Activated CD8-positive, alpha-beta T cell treated with anti-CD3 and anti-CD28 coated beads for 36 hours (primary cell): Measurements from ENCODE around the gene RAB6D. TPM values are rescaled to one million over a fixed set of nuclear protein-coding genes. Genes with fewer than 3 reads are reported as not detected.
A peak's percentile ranks its signal among the peaks of the same experiment; 100 is the strongest.
"Not testable (repeated sequence)": the region's sequence is repeated elsewhere in the genome, so short reads cannot be mapped to it uniquely, and the experiment has no call there.

Experiments
- ATAC-seq: fragments of 200-7000 bp; cut with Tn5 transposase; one replicate; pipeline ENCODE4 v1.10.0; 2021; ENCODE audit warnings: mild to moderate bottlenecking, moderate library complexity
- CTCF ChIA-PET: fragments of 350-600 bp; sonication (Branson Sonifier 250); formaldehyde crosslinking; loops from one replicate; lab custom pipeline; 2021; ENCODE audit warnings: antibody characterized with exemption; lab: Charles Lee
- POLR2A ChIA-PET: fragments of 350-600 bp; sonication (Branson Sonifier 250); formaldehyde crosslinking; loops from one replicate; lab custom pipeline; 2021; ENCODE audit warnings: antibody characterized with exemption; lab: Charles Lee
- DNase-seq: peaks from one replicate; pipeline ENCODE4 v3.0.0-alpha.2; 2020
- H3K27ac Mint-ChIP-seq: one replicate; pipeline ENCODE4 v1.8.0; 2021; ENCODE audit warnings: mild to moderate bottlenecking, mixed read lengths
- H3K27me3 Mint-ChIP-seq: one replicate; pipeline ENCODE4 v1.8.0; 2021; ENCODE audit warnings: mixed read lengths
- H3K36me3 Mint-ChIP-seq: one replicate; pipeline ENCODE4 v1.8.0; 2021; ENCODE audit warnings: low read depth, mixed read lengths
- H3K4me1 Mint-ChIP-seq: one replicate; pipeline ENCODE4 v1.8.0; 2021; ENCODE audit warnings: low read depth, mixed read lengths
- H3K4me3 Mint-ChIP-seq: one replicate; pipeline ENCODE4 v1.8.0; 2021; ENCODE audit warnings: mild to moderate bottlenecking, moderate library complexity, mixed read lengths
- H3K9me3 Mint-ChIP-seq: one replicate; pipeline ENCODE4 v1.8.0; 2021; ENCODE audit warnings: mixed read lengths
- intact Hi-C: fragments of 100-400 bp; cut with micrococcal nuclease; formaldehyde crosslinking; loops from one replicate; pipeline ENCODE4 v1.10.0; 2022
- total RNA-seq, 2 experiments: library from RNA; stranded (reverse); gene quantifications; one replicate each; pipeline ENCODE4 v1.2.3, GENCODE V29; 2021
- TF ChIP-seq, protein P1 (sequence below): fragments of 200-600 bp; IDR thresholded peaks from one replicate; pipeline ENCODE4 v1.8.0; 2022; ENCODE audit warnings: antibody characterized with exemption, mild to moderate bottlenecking

Gene RAB6D
- total RNA-seq, 2 experiments from 2014 or later = not detected

GRCh38 chr2:131361773-131362172 is 2.2 kb downstream of the RAB6D start:
- POLR2A ChIA-PET, H3K4me1 Mint-ChIP-seq, DNase-seq, ATAC-seq, intact Hi-C loops, H3K36me3 Mint-ChIP-seq, H3K27ac Mint-ChIP-seq, H3K9me3 Mint-ChIP-seq, CTCF ChIA-PET, H3K4me3 Mint-ChIP-seq: not testable (repeated sequence)
- H3K27me3 Mint-ChIP-seq = peaks cover 34% of the 10 kb centered on the region
- TF ChIP-seq, protein P1, sequence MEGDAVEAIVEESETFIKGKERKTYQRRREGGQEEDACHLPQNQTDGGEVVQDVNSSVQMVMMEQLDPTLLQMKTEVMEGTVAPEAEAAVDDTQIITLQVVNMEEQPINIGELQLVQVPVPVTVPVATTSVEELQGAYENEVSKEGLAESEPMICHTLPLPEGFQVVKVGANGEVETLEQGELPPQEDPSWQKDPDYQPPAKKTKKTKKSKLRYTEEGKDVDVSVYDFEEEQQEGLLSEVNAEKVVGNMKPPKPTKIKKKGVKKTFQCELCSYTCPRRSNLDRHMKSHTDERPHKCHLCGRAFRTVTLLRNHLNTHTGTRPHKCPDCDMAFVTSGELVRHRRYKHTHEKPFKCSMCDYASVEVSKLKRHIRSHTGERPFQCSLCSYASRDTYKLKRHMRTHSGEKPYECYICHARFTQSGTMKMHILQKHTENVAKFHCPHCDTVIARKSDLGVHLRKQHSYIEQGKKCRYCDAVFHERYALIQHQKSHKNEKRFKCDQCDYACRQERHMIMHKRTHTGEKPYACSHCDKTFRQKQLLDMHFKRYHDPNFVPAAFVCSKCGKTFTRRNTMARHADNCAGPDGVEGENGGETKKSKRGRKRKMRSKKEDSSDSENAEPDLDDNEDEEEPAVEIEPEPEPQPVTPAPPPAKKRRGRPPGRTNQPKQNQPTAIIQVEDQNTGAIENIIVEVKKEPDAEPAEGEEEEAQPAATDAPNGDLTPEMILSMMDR = peak; percentile 14

GRCh38 chr2:131353167-131353697 is 10.7 kb downstream of the RAB6D start:
- peaks cover 42% of the 10 kb centered on the region for H3K27me3 Mint-ChIP-seq
- ATAC-seq, intact Hi-C loops, H3K4me1 Mint-ChIP-seq, DNase-seq, H3K27ac Mint-ChIP-seq, H3K9me3 Mint-ChIP-seq, H3K36me3 Mint-ChIP-seq, POLR2A ChIA-PET, CTCF ChIA-PET, H3K4me3 Mint-ChIP-seq: not testable (repeated sequence)

DNA sequence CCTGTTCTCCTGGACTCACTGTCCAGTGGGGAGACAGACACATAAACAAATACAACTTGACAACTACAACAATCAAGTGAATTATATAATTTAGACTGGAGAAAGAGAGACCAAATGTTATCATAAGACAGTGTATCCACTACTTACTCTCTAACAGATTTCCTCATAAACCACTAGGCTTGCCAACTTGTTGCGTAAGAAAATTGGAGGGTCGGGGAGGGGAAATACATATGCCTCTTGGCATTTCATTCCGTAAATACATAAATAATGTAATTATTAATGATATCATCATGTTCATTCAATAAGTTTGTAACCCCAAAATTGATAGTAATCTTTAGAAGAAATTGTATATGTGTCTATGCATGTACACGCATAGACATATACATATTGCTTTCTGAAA is 14.9 kb downstream of the RAB6D start:
- Mint-ChIP-seq H3K4me3 (no peak overlapping the region), H3K36me3 (no peaks in the 10 kb centered on the region), H3K27me3 (peaks cover 20% of the 10 kb centered on the region), H3K4me1 (no peaks in the 10 kb centered on the region), H3K9me3 (no peaks in the 10 kb centered on the region), H3K27ac (no peak overlapping the region)
- TF ChIP-seq, protein P1 = no peak
- intact Hi-C loops = no loop called here
- no peak for DNase-seq
- POLR2A ChIA-PET = no interaction called here
- CTCF ChIA-PET = no interaction called here
- no peak for ATAC-seq

DNA sequence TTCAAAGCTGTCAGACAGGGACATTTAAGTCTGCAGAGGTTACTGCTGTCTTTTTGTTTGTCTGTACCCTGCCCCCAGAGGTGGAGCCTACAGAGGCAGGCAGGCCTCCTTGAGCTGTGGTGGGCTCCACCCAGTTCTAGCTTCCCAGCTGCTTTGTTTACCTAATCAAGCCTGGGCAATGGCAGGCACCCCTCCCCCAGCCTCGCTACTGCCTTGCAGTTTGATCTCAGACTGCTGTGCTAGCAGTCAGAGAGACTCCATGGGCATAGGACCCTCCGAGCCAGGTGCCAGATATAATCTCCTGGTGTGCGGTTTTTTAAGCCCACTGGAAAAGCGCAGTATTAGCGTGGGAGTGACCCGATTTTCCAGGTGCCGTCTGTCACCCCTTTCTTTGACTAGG is 16.9 kb downstream of the RAB6D start:
- H3K27me3 Mint-ChIP-seq = peaks cover 12% of the 10 kb centered on the region
- H3K4me1 Mint-ChIP-seq, ATAC-seq, intact Hi-C loops, CTCF ChIA-PET, POLR2A ChIA-PET, DNase-seq, H3K36me3 Mint-ChIP-seq, H3K9me3 Mint-ChIP-seq, H3K4me3 Mint-ChIP-seq, H3K27ac Mint-ChIP-seq: not testable (repeated sequence)

DNA sequence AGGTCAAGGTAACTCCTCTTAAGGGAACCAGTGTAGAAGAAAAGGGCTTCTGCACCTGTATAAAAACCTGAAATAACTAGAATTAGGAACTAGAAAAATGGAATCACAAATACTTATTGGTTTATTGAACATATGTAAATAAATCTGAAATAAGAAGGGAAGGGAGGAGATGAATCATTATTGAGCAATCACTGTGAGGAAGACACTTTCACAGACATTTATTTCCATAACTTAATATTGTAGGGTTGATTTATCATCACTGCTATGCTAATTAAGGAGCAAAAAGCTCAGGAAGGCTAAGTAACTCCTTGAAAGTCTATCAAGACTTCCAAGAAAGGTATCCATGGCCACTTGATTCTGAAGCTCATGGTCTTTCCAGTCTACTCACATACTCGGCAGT is 24.7 kb downstream of the RAB6D start:
- H3K9me3 Mint-ChIP-seq, H3K4me3 Mint-ChIP-seq, DNase-seq, intact Hi-C loops, H3K27ac Mint-ChIP-seq, H3K36me3 Mint-ChIP-seq, H3K4me1 Mint-ChIP-seq, ATAC-seq, CTCF ChIA-PET, POLR2A ChIA-PET: not testable (repeated sequence)
- peaks cover 12% of the 10 kb centered on the region for H3K27me3 Mint-ChIP-seq

DNA sequence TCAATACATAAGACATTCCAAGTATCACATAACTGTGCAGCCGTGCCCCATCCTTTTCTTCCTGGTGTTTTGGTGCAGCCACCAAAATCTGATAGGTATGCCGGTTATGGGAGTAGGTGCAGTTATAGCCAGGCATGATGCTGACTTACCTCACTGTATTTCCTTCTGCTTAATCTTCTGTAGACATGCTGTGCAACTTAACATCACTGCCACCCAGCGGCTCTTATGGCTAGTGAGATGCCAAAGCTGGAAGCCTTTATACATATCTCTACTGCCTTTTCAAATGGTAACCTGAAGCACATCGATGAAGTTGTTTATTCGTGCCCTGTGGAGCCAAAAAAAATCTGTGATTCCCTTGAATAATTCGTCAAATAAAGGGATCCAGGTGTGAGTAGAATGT is 28.6 kb downstream of the RAB6D start:
- H3K4me3 Mint-ChIP-seq, intact Hi-C loops, H3K36me3 Mint-ChIP-seq, H3K9me3 Mint-ChIP-seq, POLR2A ChIA-PET, ATAC-seq, H3K27ac Mint-ChIP-seq, H3K4me1 Mint-ChIP-seq: not testable (repeated sequence)
- CTCF ChIA-PET = interaction anchor here (0.8 to 1.1 kb wide), 2 partner anchors 30 to 182 kb away, joined by 3 to 6 read pairs; no protein-coding TSS in a partner anchor
- peaks cover 22% of the 10 kb centered on the region for H3K27me3 Mint-ChIP-seq
- peak; percentile 57 for DNase-seq

DNA sequence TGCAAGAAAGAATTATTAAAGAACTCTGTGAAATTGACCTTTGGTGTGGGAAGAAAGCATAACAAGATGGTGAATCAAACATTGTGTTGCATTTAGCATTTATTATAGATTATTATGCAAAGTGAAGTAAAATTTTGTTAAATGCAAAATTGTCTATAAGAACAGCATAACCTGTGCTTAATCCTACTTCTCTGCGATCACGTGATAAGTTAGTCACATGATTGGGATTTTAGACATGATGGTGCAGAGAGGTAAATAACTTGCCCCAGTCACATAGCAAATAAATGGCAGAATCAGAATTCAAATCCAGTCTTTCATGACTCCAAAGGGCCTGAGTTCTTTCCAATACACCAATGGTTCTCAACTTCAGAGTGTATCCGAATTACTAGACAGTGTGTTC is 31.3 kb downstream of the RAB6D start:
- DNase-seq, CTCF ChIA-PET, H3K4me3 Mint-ChIP-seq, POLR2A ChIA-PET, H3K36me3 Mint-ChIP-seq, intact Hi-C loops, H3K27ac Mint-ChIP-seq, H3K9me3 Mint-ChIP-seq, H3K4me1 Mint-ChIP-seq, ATAC-seq: not testable (repeated sequence)
- peaks cover 29% of the 10 kb centered on the region for H3K27me3 Mint-ChIP-seq

- H3K27me3 Mint-ChIP-seq = peaks cover 32% of the 10 kb centered on the region
- H3K4me3 Mint-ChIP-seq, H3K36me3 Mint-ChIP-seq, H3K4me1 Mint-ChIP-seq, POLR2A ChIA-PET, CTCF ChIA-PET, H3K27ac Mint-ChIP-seq, H3K9me3 Mint-ChIP-seq, intact Hi-C loops: not testable (repeated sequence)
- DNase-seq = peak; percentile 36
- ATAC-seq = peak; percentile 45
Measured at GRCh38 chr2:131331000-131331399, 33.0 kb downstream of the RAB6D start.
